Ramos (cell line): ENCODE data around the gene CRYGN.

Experiments used
- in situ Hi-C: fragments of 300-500 bp; cut with MboI; formaldehyde crosslinking; loops from one replicate; pipeline ENCODE4 v1.14.3; 2022; ENCODE audit warnings: low sequenced_read_pairs; ENCODE audit not compliant: unreplicated experiment

Gene CRYGN

DNA sequence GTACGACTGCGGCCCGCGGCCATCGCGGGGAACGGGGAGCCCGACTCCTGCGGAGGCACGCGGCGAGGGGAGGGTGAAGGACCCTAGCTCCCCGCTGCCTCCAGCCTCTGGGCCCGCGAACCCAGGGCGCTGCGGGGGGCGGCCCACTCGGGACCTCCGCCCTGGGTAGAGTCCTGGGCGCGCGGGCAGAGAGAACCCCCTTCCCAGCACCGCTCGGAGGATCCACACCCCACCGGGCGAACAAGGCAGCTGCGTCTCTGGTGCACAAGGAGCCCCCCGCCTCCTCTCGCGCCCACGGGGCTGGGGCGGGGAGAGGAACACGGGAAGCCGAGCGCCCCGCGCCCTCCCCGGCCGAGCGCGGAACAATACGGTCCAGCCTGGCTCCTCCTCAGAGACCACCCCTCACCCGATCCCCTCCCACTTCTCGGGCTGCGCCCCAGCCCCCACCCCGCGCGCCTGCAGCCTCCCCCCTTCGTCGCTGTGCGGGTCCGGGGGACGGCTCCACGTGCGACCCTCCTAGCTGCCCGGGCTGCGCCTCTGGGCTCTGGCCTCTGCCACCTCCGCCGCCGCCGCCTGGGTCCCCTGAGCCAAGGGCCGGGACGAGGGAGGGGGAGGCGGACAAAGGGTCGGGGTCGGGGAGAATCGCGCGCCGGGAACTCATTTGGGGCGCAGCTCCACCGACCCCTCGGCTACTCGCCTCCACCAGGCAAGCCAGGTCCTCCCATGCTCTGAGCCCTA lies 30.1 kb downstream of the CRYGN start, which contains the start of gene WDR86:
Gene WDR86, minus strand, starts transcription at position 372 of the 738 bp plus-strand sequence. CDS start 449 bp downstream, outside the sequence.
- in situ Hi-C loops, result no loop called here

DNA sequence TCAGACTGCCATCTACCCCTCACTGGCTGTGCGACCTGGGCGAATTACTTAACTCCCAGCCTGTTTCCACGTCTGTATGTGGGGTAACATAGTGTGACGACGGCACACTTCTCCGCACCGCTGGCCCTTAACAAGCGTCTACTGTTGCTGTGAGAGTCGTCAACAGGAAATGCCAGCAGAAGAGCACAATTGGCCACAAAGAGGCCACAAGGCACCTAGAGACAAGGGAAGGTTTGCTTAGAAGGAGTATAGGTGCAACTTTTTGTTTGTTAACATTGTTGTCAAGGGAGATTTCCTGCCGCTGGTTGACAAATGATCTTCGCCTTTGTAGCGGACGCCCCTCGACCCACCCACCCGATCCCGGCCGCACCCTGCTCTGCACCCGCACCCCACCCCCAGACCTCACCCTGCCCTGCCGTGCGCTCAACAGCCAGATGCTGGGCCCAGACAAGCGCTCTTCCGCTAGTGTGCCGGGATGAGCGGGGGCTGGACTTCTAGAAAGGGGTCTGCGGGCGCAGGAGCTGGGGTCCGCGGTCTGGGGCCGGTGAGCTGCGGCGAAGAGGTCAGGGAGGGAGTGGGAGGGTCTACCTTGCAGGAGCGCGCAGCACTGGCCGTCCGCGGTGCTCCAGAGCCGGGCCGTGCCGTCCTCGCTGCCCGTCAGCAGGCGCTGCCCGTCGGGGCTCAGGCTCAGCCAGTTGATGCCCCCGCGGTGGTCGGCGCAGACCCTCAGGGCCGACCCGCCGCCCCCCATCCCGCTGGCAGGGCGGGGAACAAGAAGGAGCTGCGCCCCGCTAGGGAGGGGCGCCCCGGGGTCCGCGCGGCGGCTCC lies 30.9 kb downstream of the CRYGN start:
- in situ Hi-C loops, result no loop called here

DNA sequence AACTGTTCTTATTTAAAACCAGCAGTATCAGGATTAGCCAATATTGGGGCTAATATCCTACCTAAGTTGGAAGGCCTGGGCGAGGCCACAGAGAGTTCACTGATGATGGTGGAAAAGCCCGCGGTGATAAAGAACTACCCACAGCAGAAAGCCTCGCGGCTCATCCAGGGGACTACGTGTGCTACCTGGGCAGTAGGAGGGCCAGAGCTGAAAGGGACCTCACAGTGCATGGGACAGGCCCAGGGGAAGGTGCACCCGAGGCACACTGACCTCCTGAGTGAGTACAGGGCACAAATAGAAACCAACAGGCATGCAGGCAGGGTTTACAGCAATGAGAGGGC lies 31.5 kb downstream of the CRYGN start:
- in situ Hi-C loops, result no loop called here

DNA sequence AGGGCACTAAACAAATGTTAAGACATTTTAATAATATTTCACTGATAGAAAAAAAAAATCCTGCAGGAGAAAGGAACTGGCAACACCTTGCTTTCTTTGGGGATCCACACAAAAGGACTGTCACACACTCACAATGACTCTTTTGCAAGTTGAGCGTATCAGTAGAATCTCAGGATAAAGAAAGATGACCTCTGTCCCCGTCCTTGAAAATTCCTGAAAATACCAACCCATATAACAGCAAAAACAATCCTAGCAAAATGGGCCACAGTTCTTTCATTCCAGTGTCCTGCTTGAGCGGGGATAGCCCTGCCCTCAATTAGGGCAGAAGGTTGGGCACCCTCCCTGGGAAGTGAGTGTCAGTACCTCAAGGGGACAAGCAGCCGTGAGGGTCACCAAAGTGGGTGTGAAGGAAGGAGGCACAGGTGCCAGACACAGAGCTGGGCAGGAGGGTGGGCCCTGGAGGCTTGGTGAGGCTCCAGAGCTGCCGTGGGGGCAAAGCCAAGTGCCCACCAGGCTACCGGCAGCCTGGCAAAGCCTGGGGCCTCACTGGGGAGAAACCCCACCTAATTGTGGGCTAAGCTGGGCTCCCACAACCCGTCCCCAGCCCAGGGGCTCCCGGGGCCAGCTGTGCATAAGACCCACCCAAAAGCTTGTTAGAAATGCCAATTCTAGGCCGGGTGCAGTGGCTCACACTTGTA lies 32.9 kb downstream of the CRYGN start:
- in situ Hi-C loops, result no loop called here

DNA sequence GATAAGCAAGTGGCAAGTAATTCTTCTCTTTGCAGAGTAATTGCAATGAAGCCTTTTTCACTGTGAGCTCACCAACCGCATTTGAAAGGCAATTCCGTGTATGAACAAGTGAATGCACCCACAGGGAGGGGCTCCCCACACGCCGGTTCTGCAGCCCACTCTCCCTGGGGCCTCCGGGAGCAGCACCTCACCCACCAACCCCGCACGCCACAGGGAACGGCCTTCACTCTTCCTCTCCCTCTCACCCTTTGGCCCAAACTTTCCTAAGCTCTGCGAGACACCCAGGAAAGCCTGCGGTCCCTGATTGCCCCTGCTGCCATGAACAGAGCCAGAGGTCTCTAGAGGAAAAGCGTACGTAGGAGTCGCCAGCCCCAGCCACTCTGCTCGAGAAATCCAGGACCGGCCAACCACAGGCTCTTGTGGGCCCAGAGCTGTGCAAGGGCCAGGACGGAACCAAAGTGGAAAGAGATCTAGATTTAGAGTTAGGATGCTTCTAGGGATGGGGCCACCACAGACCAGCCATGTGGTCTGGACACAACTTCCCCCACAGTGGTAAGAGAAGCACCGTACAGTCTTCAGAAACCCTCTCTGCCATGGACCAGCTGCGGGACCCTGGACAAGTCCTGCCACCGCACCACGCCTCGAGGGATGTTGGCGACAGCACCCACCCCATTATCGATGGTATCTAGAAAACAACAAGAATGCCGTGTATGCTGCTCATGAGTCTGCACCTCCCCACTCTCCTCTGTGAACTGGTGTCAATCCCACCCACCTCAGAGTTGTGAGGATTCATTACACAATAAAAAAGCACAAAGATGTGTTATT lies 33.7 kb downstream of the CRYGN start:
- in situ Hi-C loops, result no loop called here

DNA sequence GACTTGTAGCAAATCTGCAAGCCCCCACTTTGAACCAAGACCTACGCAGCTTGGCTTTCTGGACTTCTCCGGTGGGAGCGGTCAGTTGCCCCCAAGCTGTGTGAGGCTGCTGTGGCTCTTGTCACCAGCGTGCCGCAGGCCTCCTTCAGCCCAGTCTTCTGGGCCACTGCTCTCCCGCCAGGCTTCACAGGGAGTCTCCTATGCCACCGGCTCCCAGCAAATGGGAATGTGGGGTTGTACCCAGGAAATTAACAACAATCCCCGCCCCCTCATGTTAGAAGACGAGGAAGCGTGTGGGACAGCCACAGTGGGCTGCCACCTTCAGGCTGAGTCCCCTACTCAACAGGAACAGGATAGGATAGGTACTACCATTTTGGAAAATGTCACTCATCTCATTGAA lies 34.4 kb downstream of the CRYGN start:
- in situ Hi-C loops, result no loop called here

DNA sequence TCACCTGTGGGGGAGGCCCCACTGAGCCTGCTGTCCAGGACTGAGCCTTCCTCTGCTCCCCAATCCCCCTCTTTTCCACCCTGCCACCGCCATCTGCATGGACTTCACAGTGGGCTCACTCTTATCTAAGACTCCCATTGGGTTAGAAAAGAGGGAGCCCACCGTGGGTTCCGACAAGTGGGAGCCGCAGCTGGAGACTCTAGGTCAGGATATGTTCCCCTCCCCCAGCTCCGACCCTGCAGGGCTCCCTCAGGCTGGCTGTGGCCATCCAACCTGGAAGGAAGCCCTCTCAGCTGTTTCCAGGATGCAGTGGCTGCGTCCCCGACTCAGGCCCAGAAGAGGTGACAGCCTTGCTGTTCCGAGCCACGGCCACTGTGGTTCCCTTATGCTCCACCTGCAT lies 34.9 kb downstream of the CRYGN start:
- in situ Hi-C loops, result no loop called here

DNA sequence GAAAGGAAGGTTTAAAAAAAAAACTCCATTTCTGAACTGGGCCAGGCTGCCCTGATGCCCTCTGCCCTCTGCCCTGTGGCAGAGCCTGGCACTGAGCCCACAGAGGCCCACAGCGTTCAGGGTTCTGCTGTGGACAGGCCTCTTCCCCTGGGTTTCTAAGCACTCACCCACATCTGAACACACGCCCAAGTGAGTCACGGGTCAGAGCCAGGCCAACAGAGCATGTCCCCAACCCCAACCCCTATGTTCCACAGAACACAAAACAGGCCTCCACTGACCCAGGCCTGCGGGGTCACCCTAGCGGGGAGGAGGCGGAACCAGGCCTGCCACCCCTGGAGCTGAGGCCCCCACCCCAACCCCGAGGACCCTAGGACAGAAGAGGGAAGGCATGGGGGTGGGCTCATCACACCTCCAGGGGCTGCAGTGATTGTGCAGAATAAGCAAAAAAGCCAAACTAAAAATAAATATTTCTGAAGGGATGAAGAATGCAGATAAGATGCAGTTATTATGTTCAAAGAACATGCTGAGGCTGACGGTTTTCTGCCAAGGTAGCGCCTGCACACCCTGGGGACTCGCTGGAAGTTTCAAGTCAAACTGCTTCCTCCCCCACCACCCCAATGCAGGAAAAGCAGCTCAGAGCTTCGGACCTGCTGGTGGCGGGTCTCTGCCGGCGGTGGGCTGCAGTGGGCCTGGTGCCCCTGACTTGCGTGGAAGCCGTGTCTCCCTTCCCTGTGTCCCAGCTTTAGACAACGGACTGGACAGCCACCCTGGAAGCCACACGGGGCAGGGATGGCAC lies 35.5 kb downstream of the CRYGN start:
- in situ Hi-C loops, result no loop called here

DNA sequence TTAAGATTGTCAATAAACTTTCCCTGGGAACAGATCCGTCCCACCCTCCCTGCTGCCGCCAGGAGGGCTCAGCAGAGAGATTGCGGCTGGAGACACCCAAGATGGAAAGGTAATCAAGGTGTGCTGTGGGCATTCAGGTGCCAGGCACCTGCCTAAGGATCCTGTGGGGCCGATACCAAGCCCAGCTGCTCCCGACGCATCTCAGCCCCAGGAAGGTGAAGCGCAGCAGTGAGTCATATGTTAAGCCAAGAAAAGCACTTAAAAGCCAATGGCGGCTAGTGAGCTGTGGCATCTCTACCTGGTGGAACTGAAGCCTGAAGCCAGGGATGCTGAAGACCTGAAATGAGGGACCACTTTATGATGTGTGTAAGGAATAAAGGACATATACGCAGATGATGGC lies 36.2 kb downstream of the CRYGN start:
- in situ Hi-C loops, result no loop called here

DNA sequence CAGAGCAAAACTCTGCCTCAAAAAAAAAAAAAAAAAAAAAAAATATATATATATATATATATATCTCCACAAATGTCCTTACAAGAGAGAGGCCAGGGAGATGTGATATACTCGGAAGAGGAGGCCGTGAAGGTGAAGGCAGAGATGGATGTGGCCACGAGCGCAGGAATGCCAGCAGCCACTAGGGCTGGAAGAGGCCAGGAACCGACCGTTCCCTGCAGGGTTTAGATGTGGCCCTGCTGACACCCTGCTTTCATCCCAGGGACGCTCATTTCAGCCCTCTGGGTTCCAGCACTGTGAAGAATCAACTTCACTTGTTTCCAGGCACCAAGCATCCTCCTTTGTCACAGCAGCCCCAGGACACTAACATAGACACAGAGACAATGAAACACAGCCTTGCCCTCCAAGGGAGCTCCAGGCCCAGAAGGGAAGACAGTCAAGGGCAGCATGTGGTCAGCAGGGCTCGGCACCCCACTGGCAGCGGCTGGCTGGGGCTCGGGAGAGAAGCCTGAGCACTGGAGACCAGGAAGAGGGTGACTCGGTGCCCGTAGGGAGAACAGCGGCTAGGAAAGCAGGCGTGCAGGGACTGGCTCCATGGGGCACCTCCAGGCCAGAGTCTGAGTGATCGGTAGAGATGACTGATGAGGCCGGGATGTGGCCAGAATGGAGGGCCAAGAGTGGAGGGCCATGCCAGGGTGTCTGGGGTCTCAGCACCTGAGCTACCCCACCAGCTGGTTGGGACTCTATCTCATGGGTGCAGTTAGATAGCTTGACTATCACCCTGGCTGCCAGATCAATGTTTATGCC lies 37.7 kb downstream of the CRYGN start:
- in situ Hi-C loops, result no loop called here

DNA sequence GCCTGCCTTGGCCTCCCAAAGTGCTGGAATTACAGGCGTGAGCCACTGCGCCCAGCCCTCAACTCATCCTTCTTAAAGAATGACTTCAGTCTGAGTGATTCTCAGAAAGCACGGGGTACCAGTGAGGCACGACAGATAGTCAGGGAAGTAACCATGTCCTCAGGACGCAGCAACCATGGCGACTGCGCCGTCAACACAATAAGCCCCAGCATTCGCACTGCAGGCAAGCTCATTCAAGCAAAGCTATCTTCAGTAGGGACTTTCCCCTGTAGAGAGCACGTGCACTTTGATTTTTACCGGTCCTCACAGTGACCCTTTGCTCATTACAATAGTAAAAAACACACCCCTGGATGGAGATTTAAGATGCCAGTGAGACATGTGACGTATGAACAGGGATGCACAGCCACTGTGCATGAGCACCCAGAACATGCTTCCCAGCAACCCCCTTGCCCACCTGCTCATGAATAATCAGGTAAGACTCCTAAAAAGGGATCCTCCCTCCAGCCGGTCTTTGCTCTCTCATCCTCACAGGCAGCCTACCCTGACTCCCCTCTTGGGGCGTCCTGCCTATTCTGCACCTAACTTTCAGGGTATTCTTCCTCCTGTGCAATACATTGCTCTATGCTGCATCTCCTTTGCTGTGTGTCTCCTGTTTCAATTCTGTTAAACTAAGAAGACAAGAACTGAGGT lies 39.2 kb downstream of the CRYGN start:
- in situ Hi-C loops, result no loop called here

DNA sequence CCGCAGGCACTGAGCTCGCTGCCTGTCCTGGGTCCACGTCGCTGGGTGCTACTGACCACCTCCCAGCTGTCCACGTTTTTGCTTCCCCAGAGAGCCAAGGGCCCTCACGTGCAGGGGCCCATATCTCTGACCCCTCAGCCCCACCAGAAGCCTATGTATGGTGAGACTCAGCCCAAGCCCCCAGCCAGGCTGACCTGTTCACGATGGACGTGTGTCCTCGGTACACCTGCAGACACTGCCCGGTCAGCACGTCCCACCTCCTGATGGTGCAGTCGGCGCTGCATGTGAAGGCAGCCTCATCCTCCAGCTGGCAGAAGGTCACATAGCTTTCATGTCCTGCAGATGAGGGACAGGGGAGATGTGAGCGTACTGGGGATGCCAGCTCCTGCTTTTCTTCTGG lies 40.0 kb downstream of the CRYGN start:
- in situ Hi-C loops, result no loop called here

DNA sequence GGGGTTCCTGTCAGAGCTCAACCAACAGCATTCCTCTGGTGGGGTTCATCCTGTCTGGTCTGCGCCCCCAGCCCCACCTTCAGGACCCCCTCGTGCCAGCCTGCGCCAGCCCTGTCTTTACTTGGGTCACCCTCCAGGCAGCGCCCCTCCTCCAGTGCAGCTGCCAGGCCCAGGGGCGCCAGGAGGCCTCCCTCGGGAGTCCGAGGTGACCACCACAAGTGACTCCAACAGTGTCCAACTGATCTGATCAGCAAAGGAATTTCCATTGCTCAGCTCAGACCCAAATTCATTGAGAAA lies 40.7 kb downstream of the CRYGN start:
- in situ Hi-C loops, result no loop called here

DNA sequence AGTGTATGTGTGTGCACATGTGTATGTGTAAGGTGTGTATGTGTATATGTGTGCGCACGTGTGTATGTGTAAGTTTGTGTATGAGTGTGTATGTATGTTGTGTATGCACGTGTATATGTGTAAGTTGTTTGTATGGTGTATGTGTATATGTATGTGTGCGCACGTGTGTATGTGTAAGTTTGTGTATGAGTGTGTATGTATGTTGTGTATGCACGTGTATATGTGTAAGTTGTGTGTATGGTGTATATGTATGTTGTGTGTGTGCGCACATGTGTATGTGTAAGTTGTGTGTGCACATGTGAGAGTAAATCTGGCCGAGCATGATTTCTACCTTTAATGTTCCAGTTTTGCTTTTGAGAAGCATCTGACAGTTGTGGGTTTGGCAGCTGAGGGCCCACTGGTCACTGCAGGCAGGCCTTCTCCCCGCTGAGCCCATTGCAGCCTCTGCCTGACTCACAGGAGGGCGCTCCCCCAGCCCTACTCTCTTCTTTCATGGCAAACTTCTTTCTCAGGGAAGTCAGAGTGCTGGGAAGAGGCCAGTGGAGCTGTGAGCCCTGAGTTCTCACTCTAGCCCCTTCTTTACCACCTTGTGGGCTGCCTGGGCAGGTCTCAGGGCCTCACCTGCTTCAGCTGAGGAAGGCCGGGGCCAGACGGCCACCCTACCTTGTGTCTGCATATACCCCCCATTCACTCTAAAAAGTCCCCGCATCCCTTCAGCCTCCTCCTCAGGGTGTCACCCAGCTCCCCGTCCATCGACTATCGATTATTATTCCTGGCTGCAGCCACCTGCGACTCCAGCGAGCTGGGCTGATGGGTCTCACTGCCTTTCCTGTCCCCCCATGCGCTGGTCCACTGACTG lies 41.3 kb downstream of the CRYGN start:
- in situ Hi-C loops, result no loop called here

DNA sequence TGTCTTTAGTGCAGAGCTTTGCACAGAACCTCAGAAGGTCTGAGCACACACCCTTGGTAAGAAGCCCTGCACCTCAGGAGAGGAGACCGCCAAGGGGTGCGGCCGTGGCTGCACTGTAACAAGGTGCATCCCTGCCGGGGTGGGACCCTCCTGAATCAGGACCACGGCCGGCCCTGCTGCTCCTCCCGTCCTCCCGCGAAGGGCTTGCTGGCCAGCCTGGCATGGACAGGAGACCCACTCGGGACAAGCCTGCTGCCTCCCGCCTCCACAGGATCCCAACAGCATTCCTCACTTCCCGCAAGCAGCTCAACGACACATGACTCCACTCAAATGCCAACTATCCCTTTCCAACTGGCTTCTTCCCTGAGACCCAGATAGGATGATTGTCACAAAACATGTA lies 42.9 kb downstream of the CRYGN start:
- in situ Hi-C loops, result no loop called here

DNA sequence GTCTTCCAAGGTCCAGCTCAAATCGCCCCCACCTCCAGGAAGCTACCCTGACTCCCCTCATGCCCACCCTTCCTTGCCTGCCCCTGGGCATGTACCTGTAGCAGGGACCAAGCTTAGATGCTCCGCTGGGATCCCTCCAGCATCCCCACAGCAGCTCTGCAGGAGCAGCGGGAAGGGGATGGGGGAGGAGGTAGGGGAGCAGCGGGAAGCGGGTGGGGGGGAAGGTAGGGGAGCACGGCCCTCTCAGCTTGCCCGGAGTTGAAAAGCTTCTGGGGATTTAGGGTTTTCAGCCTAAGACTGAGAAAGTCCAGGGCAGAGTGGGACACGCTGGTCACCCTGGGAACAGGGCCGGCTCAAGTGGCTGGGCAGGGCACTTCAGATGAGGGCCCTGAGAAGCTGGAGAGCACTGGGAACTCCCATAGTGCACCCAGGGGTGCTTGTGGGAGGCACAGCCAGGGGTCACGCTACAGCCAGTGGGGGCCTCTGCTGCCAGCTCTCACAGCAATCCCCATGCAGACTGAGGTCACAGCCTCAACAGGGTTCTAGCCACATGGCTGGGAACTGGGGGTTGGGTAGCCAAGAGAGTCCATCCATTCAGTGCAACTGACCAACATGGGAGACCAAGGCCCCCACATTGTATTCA lies 43.5 kb downstream of the CRYGN start:
- in situ Hi-C loops, result no loop called here

DNA sequence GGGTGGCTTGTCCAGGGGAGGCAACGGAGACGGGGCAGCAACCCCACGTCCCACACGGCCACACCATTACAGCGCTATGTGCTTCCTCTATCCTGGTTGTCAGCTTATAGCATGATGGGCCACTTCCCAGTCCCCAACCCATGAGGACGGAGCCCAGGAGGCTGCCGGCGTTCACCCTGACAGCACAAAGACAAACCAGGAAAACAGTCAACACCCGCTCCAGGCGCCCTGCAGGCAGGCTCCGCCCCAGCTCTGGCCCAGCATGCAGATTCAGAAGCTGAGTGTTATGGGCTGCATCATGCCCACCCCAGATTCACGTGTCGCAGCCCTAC lies 44.9 kb downstream of the CRYGN start:
- in situ Hi-C loops, result no loop called here
